H9 (cell line): ENCODE data around the gene PAX6. TPM values are rescaled to one million over a fixed set of nuclear protein-coding genes. Genes with fewer than 3 reads are reported as not detected.
A peak's percentile ranks its signal among the peaks of the same experiment; 100 is the strongest.

ENCODE experiments used
- DNase-seq: peaks from one replicate; pipeline ENCODE4 v3.0.0-alpha.2; 2017
- H2AFZ ChIP-seq: one replicate; pipeline ENCODE4 v1.6.1; 2013; ENCODE audit warnings: mild to moderate bottlenecking, low read length, control low read depth, moderate library complexity
- H2AK5ac ChIP-seq: 2 replicates; pipeline ENCODE4 v1.6.1; 2013; ENCODE audit warnings: low read length, control low read depth, mixed read lengths; ENCODE audit not compliant: insufficient read length
- H2BK120ac ChIP-seq: one replicate; pipeline ENCODE4 v1.6.1; 2013; ENCODE audit warnings: low read depth, mild to moderate bottlenecking, low read length, control low read depth, inconsistent platforms; ENCODE audit not compliant: poor library complexity, severe bottlenecking
- H2BK12ac ChIP-seq: 2 replicates; pipeline ENCODE4 v1.6.1; 2013; ENCODE audit warnings: low read length, control low read depth, mixed read lengths, low read depth; ENCODE audit not compliant: insufficient read length
- H2BK15ac ChIP-seq: 2 replicates; pipeline ENCODE4 v1.6.1; 2013; ENCODE audit warnings: low read depth, low read length, control low read depth
- H2BK20ac ChIP-seq: one replicate; pipeline ENCODE4 v1.6.1; 2013; ENCODE audit warnings: low read depth, mild to moderate bottlenecking, low read length, control low read depth, inconsistent platforms; ENCODE audit not compliant: poor library complexity, severe bottlenecking
- H2BK5ac ChIP-seq: 2 replicates; pipeline ENCODE4 v1.6.1; 2013; ENCODE audit warnings: low read length, control low read depth, mixed read lengths; ENCODE audit not compliant: insufficient read length
- H3K14ac ChIP-seq: 2 replicates; pipeline ENCODE4 v1.6.1; 2013; ENCODE audit warnings: low read length, control low read depth; ENCODE audit not compliant: insufficient read depth
- H3K18ac ChIP-seq: 2 replicates; pipeline ENCODE4 v1.6.1; 2013; ENCODE audit warnings: low read depth, mild to moderate bottlenecking, mixed read lengths, low read length, control low read depth; ENCODE audit not compliant: insufficient read length
- H3K23ac ChIP-seq: 2 replicates; pipeline ENCODE4 v1.6.1; 2013; ENCODE audit warnings: low read length, control low read depth, mixed read lengths, low read depth; ENCODE audit not compliant: insufficient read length
- H3K23me2 ChIP-seq: 2 replicates; pipeline ENCODE4 v1.6.1; 2013; ENCODE audit warnings: low read depth, mild to moderate bottlenecking, mixed read lengths, low read length, control low read depth; ENCODE audit not compliant: insufficient read length, poor library complexity, severe bottlenecking
- H3K27ac ChIP-seq: 2 replicates; pipeline ENCODE4 v1.5.1; 2013; ENCODE audit warnings: low read length, control low read depth, mixed read lengths, low read depth; ENCODE audit not compliant: insufficient read length
- H3K27me3 ChIP-seq: 2 replicates; pipeline ENCODE4 v1.6.1; 2013; ENCODE audit warnings: low read length, control low read depth, inconsistent platforms; ENCODE audit not compliant: insufficient read depth
- H3K4ac ChIP-seq: 2 replicates; pipeline ENCODE4 v1.6.1; 2013; ENCODE audit warnings: low read depth, mild to moderate bottlenecking, control low read depth, inconsistent platforms, low read length, moderate library complexity
- H3K4me1 ChIP-seq: 2 replicates; pipeline ENCODE4 v1.6.1; 2013; ENCODE audit warnings: low read length, control low read depth, inconsistent platforms; ENCODE audit not compliant: insufficient read depth
- H3K4me2 ChIP-seq: 2 replicates; pipeline ENCODE4 v1.6.1; 2013; ENCODE audit warnings: low read length, control low read depth, mixed read lengths; ENCODE audit not compliant: insufficient read length, insufficient read depth
- H3K56ac ChIP-seq: 2 replicates; pipeline ENCODE4 v1.6.1; 2013; ENCODE audit warnings: low read depth, mild to moderate bottlenecking, mixed read lengths, low read length, control low read depth; ENCODE audit not compliant: insufficient read length
- H3K79me1 ChIP-seq: 2 replicates; pipeline ENCODE4 v1.6.1; 2013; ENCODE audit warnings: low read depth, mild to moderate bottlenecking, moderate library complexity, low read length, control low read depth, inconsistent platforms; ENCODE audit not compliant: insufficient read depth, poor library complexity, severe bottlenecking
- H3K79me2 ChIP-seq: 2 replicates; pipeline ENCODE4 v1.6.1; 2013; ENCODE audit warnings: low read length, control low read depth, inconsistent platforms; ENCODE audit not compliant: insufficient read depth
- H3K9ac ChIP-seq: 2 replicates; pipeline ENCODE4 v1.6.1; 2013; ENCODE audit warnings: low read length, control low read depth, mixed read lengths; ENCODE audit not compliant: insufficient read length; ENCODE audit errors: extremely low read depth
- H3K9me3 ChIP-seq: one replicate; pipeline ENCODE4 v1.6.1; 2013; ENCODE audit warnings: low read depth, low read length, inconsistent platforms; ENCODE audit not compliant: control insufficient read depth
- H3T11ph ChIP-seq: one replicate; pipeline ENCODE4 v1.6.1; 2013; ENCODE audit warnings: mild to moderate bottlenecking, low read length, control low read depth, inconsistent platforms
- H4K20me1 ChIP-seq: one replicate; pipeline ENCODE4 v1.6.1; 2013; ENCODE audit not compliant: control insufficient read depth, insufficient read length, insufficient read depth
- H4K5ac ChIP-seq: 2 replicates; pipeline ENCODE4 v1.6.1; 2013; ENCODE audit warnings: low read depth, mild to moderate bottlenecking, mixed read lengths, low read length, control low read depth; ENCODE audit not compliant: insufficient read length
- H4K8ac ChIP-seq: replicated peaks from 2 replicates; pipeline ENCODE4 v1.6.1; 2013; ENCODE audit warnings: low read length, control low read depth, mixed read lengths, low read depth; ENCODE audit not compliant: insufficient read length
- H4K91ac ChIP-seq: 2 replicates; pipeline ENCODE4 v1.6.1; 2013; ENCODE audit warnings: low read depth, mild to moderate bottlenecking, moderate library complexity, mixed read lengths, low read length, control low read depth; ENCODE audit not compliant: insufficient read length
- H3K27ac Mint-ChIP-seq, 3 experiments: 2 replicates in 2 of 3; 3 replicates in 1 of 3; pipeline ENCODE4 v1.8.0; 2020 to 2021; ENCODE audit warnings: mixed read lengths in 3 of 3, mild to moderate bottlenecking in 1 of 3, moderate library complexity in 1 of 3
- H3K27me3 Mint-ChIP-seq: 2 replicates; pipeline ENCODE4 v1.8.0; 2021; ENCODE audit warnings: low read depth, mild to moderate bottlenecking, moderate library complexity, mixed read lengths
- H3K36me3 Mint-ChIP-seq, 3 experiments: 2 replicates in 2 of 3; 3 replicates in 1 of 3; pipeline ENCODE4 v1.8.0; 2020 to 2021; ENCODE audit warnings: low read depth in 3 of 3, mixed read lengths in 3 of 3; ENCODE audit not compliant: insufficient read depth in 1 of 3
- H3K4me1 Mint-ChIP-seq, 2 experiments: 2 replicates each; pipeline ENCODE4 v1.8.0; 2020; ENCODE audit warnings: mixed read lengths in 2 of 2
- H3K4me3 Mint-ChIP-seq, 2 experiments: 2 replicates in 1 of 2; 3 replicates in 1 of 2; pipeline ENCODE4 v1.8.0; 2020 to 2021; ENCODE audit warnings: mild to moderate bottlenecking in 2 of 2, mixed read lengths in 2 of 2, moderate library complexity in 1 of 2
- H3K9me3 Mint-ChIP-seq, 2 experiments: 2 replicates in 1 of 2; 3 replicates in 1 of 2; pipeline ENCODE4 v1.8.0; 2020; ENCODE audit warnings: mild to moderate bottlenecking in 2 of 2, mixed read lengths in 2 of 2, moderate library complexity in 1 of 2
- WGBS: extraction: QIAGEN DNeasy Blood & Tissue Kit; methylation state at CpG from one replicate; pipeline ENCODE4 v1.1.7; 2013; ENCODE audit warnings: missing lambda C conversion rate, low lambda C conversion rate, mixed read lengths; ENCODE audit not compliant: insufficient read length; ENCODE audit errors: extremely low coverage; 5-methylcytosine and 5-hydroxymethylcytosine counted together
- total RNA-seq: library from RNA; stranded (reverse); gene quantifications from 2 replicates; pipeline ENCODE4 v1.2.1, GENCODE V29; 2021
- TF ChIP-seq, protein P1 (sequence below): fragments of 200-600 bp; sonication (generic); conservative IDR thresholded peaks from 3 replicates; pipeline ENCODE4 v1.8.0; 2021; ENCODE audit warnings: antibody characterized with exemption, mild to moderate bottlenecking

Gene PAX6
- total RNA-seq, 1 experiment from 2014 or later, result not detected

DNA sequence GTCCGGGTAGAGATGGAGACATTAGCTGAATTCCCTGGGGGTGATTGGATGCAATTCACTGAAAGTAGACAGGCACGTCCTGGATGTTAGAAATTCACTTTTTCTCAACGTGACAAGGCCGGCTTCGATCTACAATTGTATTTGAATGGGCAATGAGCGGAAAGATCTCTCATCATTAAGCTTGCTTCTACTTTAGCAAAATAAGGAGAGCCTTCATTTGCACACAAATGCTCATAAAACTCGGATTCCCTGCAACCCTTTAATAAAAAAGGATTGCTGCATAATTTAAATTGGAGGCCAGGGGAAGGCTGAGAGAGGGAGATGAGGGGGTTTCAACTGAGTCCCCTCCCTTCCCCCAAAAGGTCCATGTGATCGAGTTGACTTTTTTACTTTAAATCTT, 10.6 kb upstream of the PAX6 start:
- no peak overlapping the region for H2BK12ac ChIP-seq
- DNase-seq, result no peak
- Mint-ChIP-seq H3K4me1 (peaks cover 51 to 74% of the 10 kb centered on the region in 2 experiments), H3K27me3 (peaks cover 100% of the 10 kb centered on the region), H3K4me3 (peak overlapping the region in 1 of 2 experiments; percentile 67; a peak in 3 of 5 replicates), H3K36me3 (no peaks in the 10 kb centered on the region; a peak in 1 of 7 replicates), H3K9me3 (peaks cover 0 to 5% of the 10 kb centered on the region in 2 experiments; a peak in 1 of 5 replicates), H3K27ac (no peak overlapping the region)
- no peaks in the 10 kb centered on the region for H3K79me2 ChIP-seq
- H3K9me3 ChIP-seq, result no peaks in the 10 kb centered on the region
- peaks cover 3% of the 10 kb centered on the region for H4K20me1 ChIP-seq
- peaks cover 28% of the 10 kb centered on the region for H3K23me2 ChIP-seq
- H3K27me3 ChIP-seq, result peaks cover 83% of the 10 kb centered on the region
- H3K18ac ChIP-seq, result no peak overlapping the region
- H3K4me2 ChIP-seq, result no peak overlapping the region
- no peak overlapping the region for H3K9ac ChIP-seq
- WGBS, result no CpG with 5 or more reads among the region's 8 CpGs
- no peak overlapping the region for H2AFZ ChIP-seq
- H2BK120ac ChIP-seq, result no peak overlapping the region
- no peaks in the 10 kb centered on the region; the same call in 1 of the 2 replicates for H3K4me1 ChIP-seq
- no peak overlapping the region for H2BK5ac ChIP-seq
- no peak overlapping the region for H3K27ac ChIP-seq
- H2AK5ac ChIP-seq, result no peak overlapping the region
- no peak overlapping the region for H2BK15ac ChIP-seq
- no peak overlapping the region for H4K5ac ChIP-seq
- no peaks in the 10 kb centered on the region for H3K79me1 ChIP-seq
- H2BK20ac ChIP-seq, result no peak overlapping the region
- no peak overlapping the region for H3K56ac ChIP-seq
- no peak overlapping the region for H3K14ac ChIP-seq
- no peak overlapping the region for H3T11ph ChIP-seq
- no peak overlapping the region for H3K23ac ChIP-seq
- no peak overlapping the region for H3K4ac ChIP-seq
- no peak overlapping the region for H4K8ac ChIP-seq
- TF ChIP-seq, protein P1, sequence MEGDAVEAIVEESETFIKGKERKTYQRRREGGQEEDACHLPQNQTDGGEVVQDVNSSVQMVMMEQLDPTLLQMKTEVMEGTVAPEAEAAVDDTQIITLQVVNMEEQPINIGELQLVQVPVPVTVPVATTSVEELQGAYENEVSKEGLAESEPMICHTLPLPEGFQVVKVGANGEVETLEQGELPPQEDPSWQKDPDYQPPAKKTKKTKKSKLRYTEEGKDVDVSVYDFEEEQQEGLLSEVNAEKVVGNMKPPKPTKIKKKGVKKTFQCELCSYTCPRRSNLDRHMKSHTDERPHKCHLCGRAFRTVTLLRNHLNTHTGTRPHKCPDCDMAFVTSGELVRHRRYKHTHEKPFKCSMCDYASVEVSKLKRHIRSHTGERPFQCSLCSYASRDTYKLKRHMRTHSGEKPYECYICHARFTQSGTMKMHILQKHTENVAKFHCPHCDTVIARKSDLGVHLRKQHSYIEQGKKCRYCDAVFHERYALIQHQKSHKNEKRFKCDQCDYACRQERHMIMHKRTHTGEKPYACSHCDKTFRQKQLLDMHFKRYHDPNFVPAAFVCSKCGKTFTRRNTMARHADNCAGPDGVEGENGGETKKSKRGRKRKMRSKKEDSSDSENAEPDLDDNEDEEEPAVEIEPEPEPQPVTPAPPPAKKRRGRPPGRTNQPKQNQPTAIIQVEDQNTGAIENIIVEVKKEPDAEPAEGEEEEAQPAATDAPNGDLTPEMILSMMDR, result no peak
- no peak overlapping the region for H4K91ac ChIP-seq
